Parathyroid adenoma (tissue), 2 donors: ENCODE data around the gene RAB11FIP3.

Experiments
- H2AFZ ChIP-seq: fragments of 300-600 bp; sonication (generic); one replicate; pipeline ENCODE4 v1.7.0; 2017; ENCODE audit warnings: antibody characterized with exemption, mild to moderate bottlenecking
- H3K27ac ChIP-seq: fragments of 300-600 bp; sonication (generic); one replicate; pipeline ENCODE4 v1.7.0; 2017
- H3K27me3 ChIP-seq: fragments of 300-600 bp; sonication (generic); one replicate; pipeline ENCODE4 v1.7.0; 2017; ENCODE audit warnings: low read length; ENCODE audit not compliant: control insufficient read depth, insufficient read depth
- H3K36me3 ChIP-seq: fragments of 300-600 bp; sonication (generic); one replicate; pipeline ENCODE4 v1.7.0; 2017; ENCODE audit warnings: low read length; ENCODE audit not compliant: control insufficient read depth, insufficient read depth
- H3K4me1 ChIP-seq: fragments of 300-600 bp; sonication (generic); one replicate; pipeline ENCODE4 v1.7.0; 2017; ENCODE audit warnings: control low read depth
- H3K4me2 ChIP-seq: fragments of 300-600 bp; sonication (generic); one replicate; pipeline ENCODE4 v1.7.0; 2017; ENCODE audit warnings: low read length
- H3K4me3 ChIP-seq: fragments of 300-600 bp; sonication (generic); one replicate; pipeline ENCODE4 v1.7.0; 2017; ENCODE audit warnings: low read depth, low read length
- H3K79me2 ChIP-seq: fragments of 300-600 bp; sonication (generic); one replicate; pipeline ENCODE4 v1.7.0; 2017; ENCODE audit warnings: control low read depth
- H3K9ac ChIP-seq: fragments of 300-600 bp; sonication (generic); one replicate; pipeline ENCODE4 v1.7.0; 2017; ENCODE audit warnings: mild to moderate bottlenecking
- H3K9me3 ChIP-seq: fragments of 300-600 bp; sonication (generic); one replicate; pipeline ENCODE4 v1.7.0; 2017; ENCODE audit warnings: low read length; ENCODE audit not compliant: control insufficient read depth
- CTCF ChIP-seq: fragments of 300-600 bp; sonication (generic); IDR thresholded peaks from one replicate; pipeline ENCODE4 v1.7.0; 2017; ENCODE audit warnings: antibody characterized with exemption, mild to moderate bottlenecking
- donor health status: primary hyperparathyroidism.

RAB11FIP3 gene

DNA sequence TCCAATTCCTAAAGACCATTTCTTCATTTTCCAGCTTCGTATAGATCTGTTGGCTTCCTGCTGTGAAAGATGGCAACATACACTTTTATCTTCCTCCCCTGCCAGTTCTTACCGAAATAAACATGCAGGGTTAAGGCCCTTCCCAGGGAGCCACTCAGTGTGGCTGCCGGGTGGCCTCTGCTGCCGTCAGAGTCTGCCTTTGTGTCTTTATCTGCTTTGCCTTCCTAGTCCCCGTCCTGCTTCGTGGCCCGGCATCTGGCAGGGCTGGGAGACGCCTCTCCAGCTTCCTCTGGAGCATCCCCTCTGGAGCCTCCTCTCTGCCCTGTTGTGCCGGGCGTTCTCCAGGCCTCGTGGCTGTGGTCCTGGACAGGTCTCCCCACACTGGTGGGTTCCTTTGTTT, 71.8 kb downstream of the RAB11FIP3 start:
- Histone ChIP-seq H3K27ac (no peak overlapping the region), H2AFZ (no peak overlapping the region), H3K9ac (no peak overlapping the region), H3K27me3 (no peaks in the 10 kb centered on the region), H3K79me2 (no peaks in the 10 kb centered on the region), H3K4me2 (no peak overlapping the region), H3K9me3 (no peaks in the 10 kb centered on the region), H3K4me1 (no peaks in the 10 kb centered on the region), H3K36me3 (no peaks in the 10 kb centered on the region), H3K4me3 (no peak overlapping the region)
- no peak for TF ChIP-seq CTCF

DNA sequence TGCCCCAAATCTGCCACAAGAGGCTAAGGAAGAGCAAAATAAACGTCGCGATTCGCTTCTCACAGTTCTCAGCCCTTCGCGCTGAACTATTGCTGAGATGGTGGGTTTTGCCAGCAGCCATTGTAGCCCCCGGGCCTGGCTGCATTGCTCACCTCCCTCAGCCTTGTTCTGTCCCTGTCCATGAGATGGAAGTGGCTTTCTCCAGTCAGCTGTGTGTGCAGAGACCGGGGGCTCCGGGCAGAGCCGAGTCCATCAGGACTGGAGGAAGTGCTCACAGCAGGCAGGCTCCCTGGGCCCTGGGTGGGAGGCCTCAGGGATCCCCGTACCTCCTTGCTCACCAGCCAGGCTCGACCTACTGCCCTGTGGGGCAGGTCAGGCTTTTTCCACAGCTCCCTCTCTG, 74.5 kb downstream of the RAB11FIP3 start:
- Histone ChIP-seq H3K79me2 (no peaks in the 10 kb centered on the region), H2AFZ (no peak overlapping the region), H3K4me1 (no peaks in the 10 kb centered on the region), H3K9me3 (no peaks in the 10 kb centered on the region), H3K36me3 (no peaks in the 10 kb centered on the region), H3K9ac (no peak overlapping the region), H3K4me2 (no peak overlapping the region), H3K27me3 (no peaks in the 10 kb centered on the region), H3K27ac (no peak overlapping the region), H3K4me3 (no peak overlapping the region)
- TF ChIP-seq CTCF = no peak

DNA sequence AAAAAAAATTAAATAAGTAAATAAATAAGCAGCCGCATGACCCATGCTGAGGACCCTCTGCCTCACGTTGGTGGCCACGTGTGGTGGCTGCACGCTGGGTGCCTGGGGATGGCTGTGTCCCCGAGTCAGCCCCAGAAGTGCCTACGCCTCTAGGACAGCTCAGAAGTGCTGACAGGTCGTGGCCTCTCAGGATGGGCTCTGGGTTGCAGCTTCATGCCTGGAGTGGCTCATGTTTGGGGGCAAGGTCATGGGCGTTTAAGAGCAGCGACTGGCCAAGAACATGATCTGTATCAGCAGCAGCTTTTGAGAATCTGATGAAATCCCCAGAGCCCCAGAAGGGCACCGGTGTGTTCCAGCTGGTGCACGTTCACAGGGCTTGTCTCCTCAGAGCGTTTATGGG, 75.3 kb downstream of the RAB11FIP3 start:
- no peaks in the 10 kb centered on the region for H3K79me2 ChIP-seq
- H3K4me2 ChIP-seq = no peak overlapping the region
- no peak overlapping the region for H3K27ac ChIP-seq
- no peaks in the 10 kb centered on the region for H3K27me3 ChIP-seq
- H2AFZ ChIP-seq = no peak overlapping the region
- TF ChIP-seq CTCF = no peak
- no peaks in the 10 kb centered on the region for H3K9me3 ChIP-seq
- H3K4me3 ChIP-seq = no peak overlapping the region
- H3K36me3 ChIP-seq = no peaks in the 10 kb centered on the region
- no peak overlapping the region for H3K9ac ChIP-seq
- no peaks in the 10 kb centered on the region for H3K4me1 ChIP-seq

- H3K4me1 ChIP-seq = no peaks in the 10 kb centered on the region
- no peak overlapping the region for H3K9ac ChIP-seq
- no peak overlapping the region for H3K4me3 ChIP-seq
- no peaks in the 10 kb centered on the region for H3K36me3 ChIP-seq
- no peak overlapping the region for H3K4me2 ChIP-seq
- H3K27me3 ChIP-seq = no peaks in the 10 kb centered on the region
- no peak for TF ChIP-seq CTCF
- no peaks in the 10 kb centered on the region for H3K79me2 ChIP-seq
- H3K9me3 ChIP-seq = no peaks in the 10 kb centered on the region
- H2AFZ ChIP-seq = no peak overlapping the region
- H3K27ac ChIP-seq = no peak overlapping the region
Observed at GRCh38 chr16:502179-502943, 76.9 kb downstream of the RAB11FIP3 start.
